Measurements from ENCODE around the gene HM13. TPM values are rescaled to one million over a fixed set of nuclear protein-coding genes. Genes with fewer than 3 reads are reported as not detected.
A peak's percentile ranks its signal among the peaks of the same experiment; 100 is the strongest.

The HM13 gene
- total RNA-seq, 1 experiment from 2014 or later, result 103 TPM

- TF ChIP-seq MLX (CRISPR knock-in tag; IDR thresholded peaks at IDR 0.05) (no peak; the same call in 1 of the 2 replicates), PREB (CRISPR knock-in tag; IDR thresholded peaks at IDR 0.05; ENCODE audit: borderline replicate concordance) (peak; percentile 86; the same call in 1 of the 2 replicates), SOX15 (CRISPR knock-in tag; IDR thresholded peaks at IDR 0.05) (no peak), FOXP1 (CRISPR knock-in tag; IDR thresholded peaks at IDR 0.05; ENCODE audit: borderline replicate concordance) (peak; percentile 32; the same call in 1 of the 2 replicates), JAZF1 (CRISPR knock-in tag; IDR thresholded peaks at IDR 0.05) (no peak), TCF7 (CRISPR knock-in tag; IDR thresholded peaks at IDR 0.05; ENCODE audit: low read depth) (0 out of 2 replicates have a peak, but pooled peaks have one; percentile 10), ZNF423 (CRISPR knock-in tag; IDR thresholded peaks at IDR 0.05) (no peak), E2F1 (CRISPR knock-in tag; IDR thresholded peaks at IDR 0.05) (0 out of 2 replicates have a peak, but pooled peaks have one; percentile 44), ZBTB21 (CRISPR knock-in tag; IDR thresholded peaks at IDR 0.05; ENCODE audit: borderline replicate concordance) (no peak), ZNF232 (CRISPR knock-in tag; IDR thresholded peaks at IDR 0.05) (no peak), SMAD4 (CRISPR knock-in tag; IDR thresholded peaks at IDR 0.05) (no peak), E2F5 (CRISPR knock-in tag; IDR thresholded peaks at IDR 0.05) (peak; percentile 33; the same call in 1 of the 2 replicates), ETV6 (CRISPR knock-in tag; IDR thresholded peaks at IDR 0.05) (0 out of 2 replicates have a peak, but pooled peaks have one; percentile 46), ZNF121 (CRISPR knock-in tag; IDR thresholded peaks at IDR 0.05) (peak; percentile 4; the same call in 1 of the 2 replicates), ZNF512 (CRISPR knock-in tag; IDR thresholded peaks at IDR 0.05; ENCODE audit: borderline replicate concordance) (no peak), SMAD3 (CRISPR knock-in tag; IDR thresholded peaks at IDR 0.05; ENCODE audit: borderline replicate concordance) (no peak), FOXK1 (CRISPR knock-in tag; IDR thresholded peaks at IDR 0.05) (0 out of 2 replicates have a peak, but pooled peaks have one; percentile 16), PRDM15 (CRISPR knock-in tag; IDR thresholded peaks at IDR 0.05) (no peak), GABPB1 (CRISPR knock-in tag; IDR thresholded peaks at IDR 0.05) (peak; percentile 86), CBFB (CRISPR knock-in tag; IDR thresholded peaks at IDR 0.05; ENCODE audit: low read depth) (0 out of 2 replicates have a peak, but pooled peaks have one; percentile 23), AFF4 (CRISPR knock-in tag; IDR thresholded peaks at IDR 0.05; ENCODE audit: borderline replicate concordance) (peak; percentile 90; the same call in 1 of the 2 replicates)
These were observed 91.0 kb downstream of the HM13 start, which contains the start of gene ID1 (continued) for GRCh38 chr20:31605031-31605901.

Data from WTC11 (cell line).